Jurkat, Clone E6-1 (cell line): ENCODE results near the gene RNF187.
"Not testable (repeated sequence)": the region's sequence is repeated elsewhere in the genome, so short reads cannot be mapped to it uniquely, and the experiment has no call there.

Source experiments
- DNase-seq: peaks from one replicate; pipeline ENCODE4 v3.0.0-alpha.2; 2011; ENCODE audit warnings: low read depth, low spot score
- H3K4me3 ChIP-seq: 2 replicates; pipeline ENCODE4 v1.5.1; 2011; ENCODE audit warnings: mild to moderate bottlenecking, low read length, control low read depth, moderate library complexity

Gene RNF187

GRCh38 chr1:228500901-228501871, 14.0 kb downstream of the RNF187 start:
- peak; percentile 93 for DNase-seq
- peak overlapping the region; percentile 55 for H3K4me3 ChIP-seq

- DNase-seq, result no peak
- H3K4me3 ChIP-seq, result no peak overlapping the region
These were observed 15.3 kb downstream of the RNF187 start for GRCh38 chr1:228502522-228502921.

DNA sequence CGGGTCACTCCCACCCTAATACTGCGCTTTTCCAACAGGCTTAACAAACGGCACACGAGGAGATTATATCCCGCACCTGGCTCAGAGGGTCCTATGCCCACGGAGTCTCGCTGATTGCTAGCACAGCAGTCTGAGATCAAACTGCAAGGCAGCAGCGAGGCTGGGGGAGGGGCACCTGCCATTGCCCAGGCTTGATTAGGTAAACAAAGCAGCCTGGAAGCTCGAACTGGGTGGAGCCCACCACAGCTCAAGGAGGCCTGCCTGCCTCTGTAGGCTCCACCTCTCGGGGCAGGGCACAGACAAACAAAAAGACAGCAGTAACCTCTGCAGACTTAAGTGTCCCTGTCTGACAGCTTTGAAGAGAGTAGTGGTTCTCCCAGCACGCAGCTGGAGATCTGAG, 18.8 kb downstream of the RNF187 start:
- not testable (repeated sequence) for DNase-seq, H3K4me3 ChIP-seq

GRCh38 chr1:228507961-228508652, 20.9 kb downstream of the RNF187 start:
- no peak for DNase-seq
- no peak overlapping the region for H3K4me3 ChIP-seq

GRCh38 chr1:228508840-228509415, 21.7 kb downstream of the RNF187 start:
- H3K4me3 ChIP-seq, result no peak overlapping the region
- peak; percentile 74 for DNase-seq

DNA sequence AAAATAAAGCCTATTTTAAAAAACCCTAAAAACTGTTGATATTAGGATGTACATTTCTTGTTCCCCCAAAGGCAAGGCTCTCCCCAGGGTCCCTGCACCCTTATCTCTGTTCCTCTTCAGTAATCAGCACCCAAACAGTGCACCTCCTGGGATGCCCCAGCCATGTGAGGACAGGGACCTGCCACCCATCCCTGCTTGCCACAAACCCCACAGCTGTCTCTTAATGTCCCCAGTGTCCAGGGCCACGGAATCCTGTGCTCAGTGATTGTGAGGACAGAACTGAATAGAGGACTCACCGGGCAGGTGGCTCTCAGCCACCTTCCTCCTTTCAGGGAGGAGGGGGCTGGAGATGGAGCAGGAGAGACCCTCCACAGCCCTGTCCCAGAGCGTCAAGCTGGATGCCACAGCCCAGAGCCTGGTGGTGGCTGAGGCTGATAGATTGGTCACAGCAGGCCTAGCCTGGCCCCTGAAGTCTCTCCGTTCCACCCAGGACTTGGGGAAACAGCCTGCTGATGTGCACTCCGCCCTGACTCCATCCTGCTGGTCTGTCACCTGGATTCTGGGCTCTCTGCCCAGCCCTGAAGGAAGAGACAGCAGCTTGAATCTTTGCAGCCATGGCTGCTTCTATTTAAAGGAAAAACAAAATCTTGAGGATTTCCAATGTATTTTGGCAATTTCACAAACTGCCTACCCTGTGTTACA, 23.1 kb downstream of the RNF187 start:
- no peak overlapping the region for H3K4me3 ChIP-seq
- no peak for DNase-seq

GRCh38 chr1:228510803-228511413, 23.7 kb downstream of the RNF187 start:
- DNase-seq, result no peak
- H3K4me3 ChIP-seq, result no peak overlapping the region

GRCh38 chr1:228511546-228512445, 24.6 kb downstream of the RNF187 start:
- no peak overlapping the region for H3K4me3 ChIP-seq
- no peak for DNase-seq

- H3K4me3 ChIP-seq, result no peak overlapping the region
- peak; percentile 78 for DNase-seq
These were observed 25.6 kb downstream of the RNF187 start for GRCh38 chr1:228512781-228513198.

DNA sequence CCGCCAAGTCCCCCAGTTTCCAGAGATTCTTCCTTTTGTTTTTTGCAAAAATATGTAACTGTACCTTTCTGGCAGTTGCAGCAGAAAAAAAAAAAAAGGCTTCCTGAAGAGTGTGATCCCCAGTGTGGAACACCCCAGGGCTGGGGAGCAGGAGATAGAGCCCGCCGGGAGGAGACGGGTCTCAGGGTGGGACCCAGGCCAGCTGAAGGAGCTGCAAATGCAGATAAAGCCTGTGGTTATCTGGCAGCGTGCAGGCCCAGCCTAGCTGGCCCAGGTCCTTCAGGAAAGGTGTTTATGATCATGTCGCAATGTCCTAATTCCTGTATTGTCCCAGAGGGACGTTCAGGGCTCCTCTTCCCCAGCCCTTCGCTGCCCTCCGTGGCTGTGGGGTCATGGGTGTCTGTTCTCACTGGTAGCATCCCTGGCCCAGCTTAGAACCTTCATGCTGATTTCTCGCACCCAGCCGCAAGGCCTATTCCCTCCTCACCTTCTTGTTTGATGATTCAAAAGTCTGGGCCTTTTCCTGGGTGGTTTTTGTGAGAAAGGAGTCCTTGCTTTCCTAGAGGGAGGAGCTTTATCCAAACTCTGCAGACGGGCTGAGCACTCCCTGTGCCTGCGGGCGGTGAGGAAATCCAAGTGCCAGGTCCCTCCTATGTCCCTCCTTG, 26.2 kb downstream of the RNF187 start:
- peak; percentile 29 for DNase-seq

GRCh38 chr1:228514421-228514820, 27.2 kb downstream of the RNF187 start:
- no peak for DNase-seq

More for the DNA sequence above, 26.2 kb downstream of the RNF187 start:
- no peak overlapping the region for H3K4me3 ChIP-seq

DNA sequence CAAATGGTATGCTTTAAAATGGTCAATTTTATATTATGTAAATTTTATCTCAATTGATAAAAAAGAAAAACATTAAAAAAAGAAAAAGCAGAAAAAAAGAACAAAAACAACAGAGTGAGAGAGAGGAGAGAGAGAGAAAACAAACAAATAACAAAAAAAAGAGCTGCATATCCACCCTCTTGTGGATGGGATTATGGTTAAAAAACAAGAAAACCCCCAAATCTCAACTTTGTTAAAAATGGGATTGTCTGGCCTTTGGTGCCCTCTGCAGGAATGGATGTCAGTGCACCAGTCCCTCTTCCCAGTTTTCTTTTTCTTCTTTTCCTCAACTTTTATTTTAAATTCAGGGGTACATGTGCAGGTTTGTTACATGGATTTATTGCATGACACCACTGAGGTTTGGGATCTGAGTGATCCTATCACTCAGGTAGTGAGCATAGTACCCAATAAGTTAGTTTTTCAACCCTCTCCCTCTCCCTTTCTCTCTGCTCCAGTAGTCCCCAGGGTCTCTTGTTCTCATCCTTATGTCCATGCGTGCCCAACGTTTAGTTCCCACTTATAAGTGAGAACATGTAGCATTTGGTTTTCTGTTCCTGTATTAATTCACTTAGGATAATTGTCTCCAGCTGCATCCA, 28.1 kb downstream of the RNF187 start:
- peak; percentile 55 for DNase-seq
- no peak overlapping the region for H3K4me3 ChIP-seq

More at GRCh38 chr1:228514421-228514820, 27.2 kb downstream of the RNF187 start:
- no peak overlapping the region for H3K4me3 ChIP-seq

- DNase-seq, result no peak
- H3K4me3 ChIP-seq, result no peak overlapping the region
These were observed 30.5 kb downstream of the RNF187 start for GRCh38 chr1:228517655-228518054.

DNA sequence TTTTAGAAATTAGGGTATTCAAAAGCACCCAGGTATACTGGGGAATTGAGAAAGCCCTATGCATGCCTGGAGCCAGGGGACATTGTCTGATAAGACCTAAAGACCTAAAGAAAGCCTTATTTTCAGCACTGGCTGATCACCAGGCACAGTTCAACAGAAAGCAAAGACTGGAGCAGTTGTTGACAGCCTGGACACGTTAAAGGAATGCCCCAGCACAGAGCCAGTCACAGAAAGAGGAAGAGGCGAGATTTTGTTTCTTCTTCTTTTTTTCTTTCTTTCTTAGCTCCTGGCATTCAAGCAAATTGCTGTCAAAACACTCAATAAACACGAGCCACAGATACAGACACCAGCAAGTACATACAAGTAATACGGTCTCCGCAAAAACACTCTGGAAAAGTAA, 40.4 kb downstream of the RNF187 start:
- DNase-seq, result no peak
- no peak overlapping the region for H3K4me3 ChIP-seq

GRCh38 chr1:228528612-228529011, 41.4 kb downstream of the RNF187 start:
- DNase-seq, result peak; percentile 51
- H3K4me3 ChIP-seq, result no peak overlapping the region

GRCh38 chr1:228530086-228530758, 43.0 kb downstream of the RNF187 start:
- DNase-seq, result no peak
- no peak overlapping the region for H3K4me3 ChIP-seq
